WI38 (cell line): ENCODE measurements around the gene POU2AF1.
"Not testable (repeated sequence)": the region's sequence is repeated elsewhere in the genome, so short reads cannot be mapped to it uniquely, and the experiment has no call there.

Experiments
- H3K4me3 ChIP-seq: 2 replicates; pipeline ENCODE4 v1.5.1; 2011; ENCODE audit warnings: low read depth, mild to moderate bottlenecking, control low read depth, low read length
- CTCF ChIP-seq: IDR thresholded peaks from 2 replicates; pipeline ENCODE4 v1.5.1; 2012; ENCODE audit warnings: low read depth, mild to moderate bottlenecking, control low read depth, low read length

POU2AF1 gene

GRCh38 chr11:111400595-111400994, 21.5 kb upstream of the POU2AF1 start:
- TF ChIP-seq CTCF, result no peak
- no peak overlapping the region for H3K4me3 ChIP-seq

- TF ChIP-seq CTCF, result no peak
- no peak overlapping the region for H3K4me3 ChIP-seq
Measured at GRCh38 chr11:111399187-111400031, 20.3 kb upstream of the POU2AF1 start.

GRCh38 chr11:111397034-111397433, 18.0 kb upstream of the POU2AF1 start:
- no peak overlapping the region for H3K4me3 ChIP-seq
- TF ChIP-seq CTCF, result no peak

GRCh38 chr11:111395749-111396148, 16.7 kb upstream of the POU2AF1 start:
- no peak overlapping the region for H3K4me3 ChIP-seq
- no peak for TF ChIP-seq CTCF

GRCh38 chr11:111395081-111395480, 16.0 kb upstream of the POU2AF1 start:
- no peak overlapping the region for H3K4me3 ChIP-seq
- TF ChIP-seq CTCF, result no peak

GRCh38 chr11:111394147-111394546, 15.1 kb upstream of the POU2AF1 start:
- H3K4me3 ChIP-seq, result not testable (repeated sequence)

- no peak for TF ChIP-seq CTCF
- no peak overlapping the region for H3K4me3 ChIP-seq
Measured at GRCh38 chr11:111393585-111393984, 14.5 kb upstream of the POU2AF1 start.

GRCh38 chr11:111393096-111393495, 14.0 kb upstream of the POU2AF1 start:
- no peak for TF ChIP-seq CTCF
- no peak overlapping the region for H3K4me3 ChIP-seq
